Effector memory CD8-positive, alpha-beta T cell (primary cell): ENCODE results near the gene TMC2.
"Not testable (repeated sequence)": the region's sequence is repeated elsewhere in the genome, so short reads cannot be mapped to it uniquely, and the experiment has no call there.

Experiments
- ATAC-seq: fragments of 150-1000 bp; cut with Tn5 transposase; replicated peaks from 2 replicates; pipeline ENCODE4 v1.10.0; 2021; ENCODE audit warnings: mild to moderate bottlenecking, moderate library complexity
- DNase-seq, 3 experiments: peaks; one replicate each; pipeline ENCODE4 v3.0.0; 2021
- H3K27ac Mint-ChIP-seq, 2 donors: one replicate each; pipeline ENCODE4 v1.8.0; 2022; ENCODE audit warnings: mild to moderate bottlenecking in 2 of 2, mixed read lengths in 2 of 2, moderate library complexity in 2 of 2
- H3K27me3 Mint-ChIP-seq, 2 donors: one replicate each; pipeline ENCODE4 v1.8.0; 2022; ENCODE audit warnings: mixed read lengths in 2 of 2
- H3K36me3 Mint-ChIP-seq: one replicate; pipeline ENCODE4 v1.8.0; 2022; ENCODE audit warnings: mild to moderate bottlenecking, moderate library complexity, mixed read lengths; ENCODE audit not compliant: insufficient read depth
- H3K4me1 Mint-ChIP-seq, 2 donors: one replicate each; pipeline ENCODE4 v1.8.0; 2022; ENCODE audit warnings: low read depth in 2 of 2, mixed read lengths in 2 of 2
- H3K4me3 Mint-ChIP-seq, 2 donors: one replicate each; pipeline ENCODE4 v1.8.0; 2022; ENCODE audit warnings: mild to moderate bottlenecking in 2 of 2, mixed read lengths in 2 of 2, moderate library complexity in 2 of 2
- H3K9me3 Mint-ChIP-seq, 2 donors: one replicate each; pipeline ENCODE4 v1.8.0; 2022; ENCODE audit warnings: mixed read lengths in 2 of 2

TMC2 gene

GRCh38 chr20:2519115-2519809 lies 17.1 kb upstream of the TMC2 start:
- H3K9me3 Mint-ChIP-seq = no peaks in the 10 kb centered on the region
- H3K4me3 Mint-ChIP-seq = no peak overlapping the region
- H3K4me1 Mint-ChIP-seq = peaks cover 3 to 5% of the 10 kb centered on the region in 2 donors
- no peak overlapping the region for H3K27ac Mint-ChIP-seq
- DNase-seq = no peak
- ATAC-seq = no peak
- H3K27me3 Mint-ChIP-seq = no peaks in the 10 kb centered on the region
- peaks cover 5% of the 10 kb centered on the region for H3K36me3 Mint-ChIP-seq

GRCh38 chr20:2520617-2521016 lies 15.8 kb upstream of the TMC2 start:
- H3K9me3 Mint-ChIP-seq = no peaks in the 10 kb centered on the region
- H3K36me3 Mint-ChIP-seq = peaks cover 6% of the 10 kb centered on the region
- H3K4me3 Mint-ChIP-seq = no peak overlapping the region
- H3K27ac Mint-ChIP-seq = no peak overlapping the region
- H3K4me1 Mint-ChIP-seq = peaks cover 11 to 13% of the 10 kb centered on the region in 2 donors
- no peaks in the 10 kb centered on the region for H3K27me3 Mint-ChIP-seq
- no peak for DNase-seq
- ATAC-seq = no peak

DNA sequence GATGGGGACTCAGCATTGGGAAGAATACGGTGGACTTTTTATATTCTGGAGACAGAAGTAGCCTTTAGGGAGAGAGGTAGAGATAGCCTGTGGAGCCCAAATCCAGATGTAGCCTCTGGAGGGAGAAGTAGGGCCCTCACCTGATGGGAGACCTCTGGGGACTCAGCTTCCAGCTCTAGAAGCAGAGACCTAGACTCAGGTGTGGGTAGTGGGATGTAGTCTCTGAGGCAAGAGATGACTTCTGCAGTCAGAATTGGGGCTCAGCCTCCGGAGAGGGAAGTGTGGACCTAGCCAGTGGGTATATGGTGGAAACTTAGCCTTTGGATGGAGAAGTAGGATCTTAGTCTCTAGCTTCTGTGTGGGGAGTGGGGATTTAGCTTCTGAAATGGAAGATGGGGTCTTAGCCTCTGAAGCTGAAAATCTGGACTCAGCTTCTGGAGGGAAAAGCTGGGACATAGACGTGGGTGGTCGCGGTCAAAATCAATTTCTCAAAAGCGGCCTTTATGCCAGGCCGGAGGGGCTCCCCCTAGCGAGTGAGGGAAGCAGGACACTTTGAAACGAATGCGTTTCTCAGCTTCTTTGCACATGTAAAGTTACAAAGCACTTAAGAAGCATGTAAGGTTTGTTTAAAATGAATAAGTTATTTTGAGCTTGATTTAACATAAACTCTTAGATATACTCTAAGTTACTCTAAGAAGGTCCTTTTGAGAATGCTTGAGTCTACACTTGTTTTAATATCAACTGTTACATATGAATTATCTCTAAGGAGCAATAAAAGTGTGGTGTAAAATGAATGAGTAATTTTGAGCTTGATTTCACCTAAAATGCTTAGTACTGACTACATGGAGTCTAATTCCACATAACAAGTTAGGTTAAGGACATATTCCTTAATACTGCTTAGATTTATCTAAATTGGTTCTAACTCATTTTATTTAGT lies 14.7 kb upstream of the TMC2 start:
- H3K4me3 Mint-ChIP-seq = no peak overlapping the region
- no peaks in the 10 kb centered on the region for H3K9me3 Mint-ChIP-seq
- H3K27me3 Mint-ChIP-seq = no peaks in the 10 kb centered on the region
- no peak overlapping the region for H3K27ac Mint-ChIP-seq
- ATAC-seq (no peak), DNase-seq (peak; percentile 41 to 55 (median 45))
- peaks cover 11 to 13% of the 10 kb centered on the region in 2 donors for H3K4me1 Mint-ChIP-seq
- peaks cover 6% of the 10 kb centered on the region for H3K36me3 Mint-ChIP-seq

GRCh38 chr20:2522826-2523429 lies 13.4 kb upstream of the TMC2 start:
- ATAC-seq, H3K36me3 Mint-ChIP-seq, H3K27ac Mint-ChIP-seq, H3K9me3 Mint-ChIP-seq, H3K27me3 Mint-ChIP-seq, H3K4me3 Mint-ChIP-seq, DNase-seq: not testable (repeated sequence)
- H3K4me1 Mint-ChIP-seq = peaks cover 11 to 13% of the 10 kb centered on the region in 2 donors

DNA sequence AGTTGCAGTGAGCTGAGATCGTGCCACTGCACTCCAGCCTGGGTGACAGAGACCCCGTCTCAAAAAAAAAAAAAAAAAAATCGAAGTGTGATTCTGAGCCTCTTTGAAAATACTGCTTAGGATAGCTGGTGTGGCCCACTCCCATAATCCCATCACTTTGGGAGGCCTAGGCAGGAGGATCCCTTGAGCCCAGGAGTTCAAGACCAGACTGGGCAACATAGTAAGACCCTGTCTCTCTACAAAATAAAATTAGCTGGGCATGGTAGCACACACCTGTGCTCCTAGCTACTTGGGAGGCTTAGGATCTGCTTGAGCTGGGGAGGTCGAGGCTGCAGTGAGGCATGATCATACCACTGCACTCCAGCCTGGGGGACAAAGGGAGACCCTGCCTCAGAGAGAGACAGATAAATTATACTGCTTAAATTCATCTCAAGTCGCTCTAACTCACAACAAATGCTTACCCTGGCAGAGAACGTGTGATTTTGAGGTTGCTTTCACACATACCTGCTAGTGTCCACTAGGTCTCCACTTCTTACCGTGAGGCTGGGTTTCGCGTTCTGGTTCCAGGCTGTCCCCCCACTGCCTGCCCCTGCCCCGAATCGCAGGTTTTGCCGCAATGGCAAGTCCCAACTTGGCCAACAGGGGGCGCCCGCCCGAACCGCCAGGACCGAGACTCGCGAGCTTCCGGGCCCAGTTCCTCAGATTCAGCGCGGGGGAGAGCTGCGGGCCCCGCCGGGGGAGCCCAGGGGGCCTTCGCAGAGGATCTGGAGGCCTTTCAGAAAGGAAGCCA lies 12.3 kb upstream of the TMC2 start:
- H3K4me3 Mint-ChIP-seq = peak overlapping the region; percentile 91 to 95
- no peaks in the 10 kb centered on the region for H3K27me3 Mint-ChIP-seq
- ATAC-seq (peak; percentile 85), DNase-seq (peak; percentile 90 to 94 (median 91))
- H3K36me3 Mint-ChIP-seq = peaks cover 6% of the 10 kb centered on the region
- peak overlapping the region; percentile 90 to 95 for H3K27ac Mint-ChIP-seq
- H3K9me3 Mint-ChIP-seq = no peaks in the 10 kb centered on the region
- H3K4me1 Mint-ChIP-seq = peaks cover 11 to 13% of the 10 kb centered on the region in 2 donors

GRCh38 chr20:2524709-2525506 lies 11.5 kb upstream of the TMC2 start:
- ATAC-seq (peak; percentile 48), DNase-seq (peak in 2 of 3 experiments; percentile 14 to 16)
- no peaks in the 10 kb centered on the region for H3K9me3 Mint-ChIP-seq
- H3K36me3 Mint-ChIP-seq = peaks cover 9% of the 10 kb centered on the region
- peaks cover 17% of the 10 kb centered on the region in 2 donors for H3K4me1 Mint-ChIP-seq
- peak overlapping the region; percentile 90 to 95 for H3K27ac Mint-ChIP-seq
- no peaks in the 10 kb centered on the region for H3K27me3 Mint-ChIP-seq
- H3K4me3 Mint-ChIP-seq = peak overlapping the region; percentile 91 to 95

DNA sequence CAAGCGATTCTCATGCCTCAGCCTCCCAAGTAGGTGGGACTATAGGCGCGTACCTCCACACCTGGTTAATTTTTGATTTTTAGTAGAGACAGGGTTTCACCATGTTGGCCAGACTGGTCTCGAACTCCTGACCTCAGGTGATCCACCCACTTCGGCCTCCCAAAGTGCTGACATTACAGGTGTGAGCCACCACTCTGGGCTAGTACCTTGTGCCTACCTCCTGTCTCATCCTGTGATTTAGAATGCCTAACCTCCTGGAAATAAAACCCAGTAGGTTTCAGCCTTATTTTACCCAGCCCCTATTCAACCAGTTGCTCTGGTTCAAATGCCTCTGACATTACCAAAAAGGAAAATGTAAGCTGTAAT lies 10.2 kb upstream of the TMC2 start:
- H3K9me3 Mint-ChIP-seq, H3K27ac Mint-ChIP-seq, H3K27me3 Mint-ChIP-seq, DNase-seq, H3K36me3 Mint-ChIP-seq, ATAC-seq: not testable (repeated sequence)
- Mint-ChIP-seq H3K4me3 (peak overlapping the region; percentile 15 to 34), H3K4me1 (peaks cover 20 to 21% of the 10 kb centered on the region in 2 donors)

DNA sequence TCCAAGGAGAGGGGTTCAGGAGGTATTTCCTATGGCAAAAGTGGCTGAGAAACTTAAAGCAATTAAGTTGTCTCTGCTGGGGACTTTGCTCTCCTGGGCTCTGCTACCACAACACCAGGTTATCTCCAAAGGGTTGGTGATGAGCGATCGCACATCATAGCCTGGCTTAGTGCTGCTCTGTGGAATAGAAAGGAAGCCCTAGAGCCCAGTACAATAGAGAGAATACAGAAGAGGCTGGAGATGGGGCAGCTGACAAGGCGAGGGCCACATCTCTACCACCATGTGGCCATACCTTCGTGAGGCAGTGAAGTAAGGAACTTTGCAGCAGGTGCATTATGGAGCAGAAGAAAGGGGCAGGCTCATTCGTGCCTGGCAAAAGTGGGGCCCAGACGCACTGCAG lies 8.6 kb upstream of the TMC2 start:
- H3K9me3 Mint-ChIP-seq = no peaks in the 10 kb centered on the region
- no peak for ATAC-seq
- DNase-seq = no peak
- peaks cover 9% of the 10 kb centered on the region for H3K36me3 Mint-ChIP-seq
- H3K4me3 Mint-ChIP-seq = no peak overlapping the region
- peaks cover 19 to 20% of the 10 kb centered on the region in 2 donors for H3K4me1 Mint-ChIP-seq
- H3K27me3 Mint-ChIP-seq = peaks cover 0 to 5% of the 10 kb centered on the region in 2 donors
- no peak overlapping the region for H3K27ac Mint-ChIP-seq

GRCh38 chr20:2528671-2529271 lies 7.6 kb upstream of the TMC2 start:
- Mint-ChIP-seq H3K9me3 (no peaks in the 10 kb centered on the region), H3K36me3 (peaks cover 9% of the 10 kb centered on the region), H3K27ac (no peak overlapping the region), H3K4me3 (no peak overlapping the region), H3K4me1 (peaks cover 19 to 20% of the 10 kb centered on the region in 2 donors), H3K27me3 (peaks cover 0 to 15% of the 10 kb centered on the region in 2 donors)
- ATAC-seq (no peak), DNase-seq (no peak)

DNA sequence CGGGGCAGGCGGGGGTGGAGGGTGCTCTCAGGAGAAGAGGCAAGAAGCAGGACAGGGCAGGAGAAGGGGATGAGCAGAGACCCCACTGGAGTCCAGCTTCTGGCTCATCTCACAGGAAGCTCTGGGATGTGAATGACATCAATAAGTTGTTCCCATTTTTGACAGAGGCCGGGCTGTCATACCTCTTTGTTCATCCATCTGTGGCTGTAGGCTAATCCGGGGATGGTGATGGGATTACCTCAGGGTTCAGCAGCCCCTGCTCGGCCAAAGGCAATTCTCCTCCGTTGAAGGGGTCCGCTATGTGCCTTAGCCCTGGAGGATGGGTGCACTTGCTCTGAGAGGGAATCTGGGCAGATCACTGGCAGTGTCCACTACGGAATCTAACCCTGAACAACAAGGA lies 3.3 kb upstream of the TMC2 start:
- no peaks in the 10 kb centered on the region for H3K9me3 Mint-ChIP-seq
- ATAC-seq = no peak
- H3K4me3 Mint-ChIP-seq = no peak overlapping the region
- H3K4me1 Mint-ChIP-seq = peaks cover 7 to 10% of the 10 kb centered on the region in 2 donors
- no peak for DNase-seq
- H3K27ac Mint-ChIP-seq = no peak overlapping the region
- peaks cover 3% of the 10 kb centered on the region for H3K36me3 Mint-ChIP-seq
- H3K27me3 Mint-ChIP-seq = peaks cover 14 to 44% of the 10 kb centered on the region in 2 donors

GRCh38 chr20:2535711-2536559 lies 438 bp upstream of the TMC2 start:
- H3K9me3 Mint-ChIP-seq = no peaks in the 10 kb centered on the region
- ATAC-seq = no peak
- no peaks in the 10 kb centered on the region for H3K36me3 Mint-ChIP-seq
- no peak for DNase-seq
- H3K4me3 Mint-ChIP-seq = no peak overlapping the region
- H3K27me3 Mint-ChIP-seq = peaks cover 34 to 66% of the 10 kb centered on the region in 2 donors
- no peak overlapping the region for H3K27ac Mint-ChIP-seq
- H3K4me1 Mint-ChIP-seq = no peaks in the 10 kb centered on the region
